HepG2 (cell line): Measurements from ENCODE around the gene DSC3. TPM values are rescaled to one million over a fixed set of nuclear protein-coding genes. Genes with fewer than 3 reads are reported as not detected.

ENCODE experiments used
- ATAC-seq: fragments of 200-7000 bp; cut with Tn5 transposase; 3 replicates; pipeline ENCODE4 v1.9.1; 2020; ENCODE audit warnings: mild to moderate bottlenecking, moderate library complexity
- BruUV-seq: library from RNA; stranded (reverse); fragments of 400-500 nt; replicated peaks from 2 replicates; lab custom pipeline; 2021; lab: Mats Ljungman, UMichigan
- CTCF ChIA-PET: fragments of 300-600 bp; formaldehyde crosslinking; extraction: SDS; loops from one replicate; lab custom pipeline; 2021; ENCODE audit warnings: low total read pairs, inconsistent platforms, low intra/inter-chr PET ratio; lab: Yijun Ruan, JAX
- POLR2A ChIA-PET: fragments of 350-600 bp; sonication (Branson Sonifier 250); formaldehyde crosslinking; loops from one replicate; lab custom pipeline; 2020; ENCODE audit warnings: antibody characterized with exemption, inconsistent platforms; lab: Yijun Ruan, JAX
- DNase-seq: peaks from one replicate; pipeline ENCODE4 v3.0.0-alpha.2; 2015; ENCODE audit warnings: low spot score
- FAIRE-seq: peaks from 3 replicates; lab custom pipeline; 2011; peaks lifted over from hg19 to GRCh38; lab: Jason Lieb, UNC
- H2AFZ ChIP-seq: one replicate; pipeline ENCODE4 v1.6.1; 2011; ENCODE audit warnings: low read length, inconsistent platforms
- H3K27ac ChIP-seq: fragments of 300-600 bp; 3 replicates; pipeline ENCODE4 v1.8.0; 2011; ENCODE audit warnings: mixed run types, mild to moderate bottlenecking, mixed read lengths, low read length, inconsistent platforms; ENCODE audit not compliant: insufficient read depth; ENCODE audit errors: extremely low read length
- H3K27me3 ChIP-seq, 2 experiments: fragments of 200-600 bp in 1 of 2; 2 replicates in 1 of 2; 3 replicates in 1 of 2; pipeline versions ENCODE4 v1.6.0 to v1.8.0; 2011; ENCODE audit warnings: low read length in 2 of 2, mild to moderate bottlenecking in 2 of 2, moderate library complexity in 2 of 2, inconsistent platforms in 1 of 2; ENCODE audit not compliant: insufficient read depth in 2 of 2, control insufficient read depth in 1 of 2
- H3K36me3 ChIP-seq, 2 experiments: fragments of 200-600 bp in 1 of 2; replicated peaks in 1 of 2; 2 replicates in 1 of 2; 3 replicates in 1 of 2; pipeline versions ENCODE4 v1.5.1 to v1.8.0; 2011; ENCODE audit warnings: low read length in 2 of 2, inconsistent platforms in 1 of 2; ENCODE audit not compliant: insufficient read depth in 2 of 2, control insufficient read depth in 1 of 2
- H3K4me1 ChIP-seq: 2 replicates; pipeline ENCODE4 v1.5.1; 2012; ENCODE audit warnings: low read length, inconsistent platforms; ENCODE audit not compliant: insufficient read depth
- H3K4me2 ChIP-seq: 2 replicates; pipeline ENCODE4 v1.6.0; 2011; ENCODE audit warnings: low read depth, low read length, inconsistent platforms
- H3K4me3 ChIP-seq, 3 experiments: fragments of 200-600 bp in 1 of 3; sonication (generic), shearing (Covaris generic) in 1 of 3; replicated peaks in 1 of 3; 2 replicates each; pipeline ENCODE4 v1.5.1; 2011 to 2016; ENCODE audit warnings: low read length in 3 of 3, inconsistent platforms in 2 of 3, low read depth in 2 of 3, mild to moderate bottlenecking in 2 of 3, control low read depth in 1 of 3, mixed read lengths in 1 of 3; ENCODE audit not compliant: insufficient read depth in 1 of 3
- H3K79me2 ChIP-seq: one replicate; pipeline ENCODE4 v1.6.1; 2011; ENCODE audit warnings: low read length, inconsistent platforms; ENCODE audit not compliant: insufficient read depth
- H3K9ac ChIP-seq: 2 replicates; pipeline ENCODE4 v1.6.0; 2011; ENCODE audit warnings: mild to moderate bottlenecking, low read depth, low read length, inconsistent platforms; ENCODE audit not compliant: insufficient read depth
- H3K9me3 ChIP-seq: 2 replicates; pipeline ENCODE4 v1.5.1; 2012; ENCODE audit warnings: mild to moderate bottlenecking, low read length
- H4K20me1 ChIP-seq: 2 replicates; pipeline ENCODE4 v1.6.0; 2011; ENCODE audit warnings: inconsistent platforms, mild to moderate bottlenecking, low read length, moderate library complexity; ENCODE audit not compliant: insufficient read depth
- BCL6 ChIP-seq: IDR thresholded peaks from 2 replicates; pipeline ENCODE4 v1.6.1; 2016; ENCODE audit warnings: missing genetic modification reagents, missing compliant biosample characterization
- HNF4A ChIP-seq: sonication (generic); formaldehyde crosslinking; IDR thresholded peaks from 2 replicates; pipeline ENCODE4 v1.4.0; 2020; ENCODE audit warnings: missing genetic modification reagents
- ISX ChIP-seq: sonication (generic); formaldehyde crosslinking; conservative IDR thresholded peaks from 2 replicates; pipeline ENCODE4 v1.5.0; 2020; ENCODE audit warnings: missing genetic modification reagents
- TAF15 ChIP-seq: fragments of 200-400 bp; formaldehyde crosslinking; IDR thresholded peaks from one replicate; pipeline ENCODE4 v1.6.1; 2018; ENCODE audit warnings: mild to moderate bottlenecking, low read depth, low read length; ENCODE audit not compliant: poor library complexity, severe bottlenecking
- XRCC5 ChIP-seq: fragments of 200-400 bp; formaldehyde crosslinking; optimal IDR thresholded peaks from 2 replicates; pipeline ENCODE3; 2017; ENCODE audit warnings: mild to moderate bottlenecking, low read length
- ZNF34 ChIP-seq: sonication (generic); formaldehyde crosslinking; IDR thresholded peaks from 2 replicates; pipeline ENCODE4 v1.4.0; 2020; ENCODE audit warnings: mild to moderate bottlenecking, missing genetic modification reagents, borderline replicate concordance
- ZNF350 ChIP-seq: sonication (generic); formaldehyde crosslinking; IDR thresholded peaks from 2 replicates; pipeline ENCODE4 v1.4.0; 2020; ENCODE audit warnings: mild to moderate bottlenecking, low read depth, missing genetic modification reagents, borderline replicate concordance
- WGBS: methylation state at CpG from one replicate; pipeline ENCODE4 v1.1.6; 2017; ENCODE audit warnings: low lambda C conversion rate; 5-methylcytosine and 5-hydroxymethylcytosine counted together
- in situ Hi-C: cut with HindIII; loops from 2 replicates; pipeline ENCODE4 v1.10.0; 2017; ENCODE audit warnings: low pct_unique_long_range_greater_than_20kb; ENCODE audit not compliant: extremely low pct_ligation_motif_present
- intact Hi-C: fragments of 100-400 bp; cut with micrococcal nuclease; formaldehyde crosslinking; loops from one replicate; pipeline ENCODE4 v1.10.0; 2022; ENCODE audit not compliant: unreplicated experiment
- polyA plus RNA-seq, 8 experiments: library from polyadenylated mRNA; depleted of rRNA in 3 of 8; stranded (reverse) in 7 of 8; unstranded in 1 of 8; fragments of >200 nt; fragmentation: Illumina TruSeq in 4 of 8; extraction: Trizol in 4 of 8; gene quantifications; 2 replicates each; pipeline versions ENCODE4 v1.2.1 to v1.2.3, GENCODE V29; 2011 to 2016; ENCODE audit warnings: low read depth in 4 of 8, missing spikeins in 1 of 8, mixed read lengths in 1 of 8; ENCODE audit not compliant: insufficient read depth in 1 of 8
- total RNA-seq, 5 experiments: library from RNA; depleted of rRNA; stranded (reverse); fragments of >200 nt; fragmentation: Illumina TruSeq; extraction: Trizol; gene quantifications; 2 replicates each; pipeline ENCODE4 v1.2.3, GENCODE V29; 2016; ENCODE audit warnings: low read depth in 1 of 5
- TF ChIP-seq, protein P1 (sequence below): sonication (generic); formaldehyde crosslinking; IDR thresholded peaks from 2 replicates; pipeline ENCODE4 v1.5.1; 2020; ENCODE audit warnings: missing genetic modification reagents, mild to moderate bottlenecking, borderline replicate concordance
- TF ChIP-seq, protein P2 (sequence below), 2 experiments: sonication (generic) in 1 of 2; formaldehyde crosslinking in 1 of 2; IDR thresholded peaks; 2 replicates each; pipeline versions ENCODE4 v1.4.0 to v1.6.1; 2018 to 2020; ENCODE audit warnings: missing genetic modification reagents in 2 of 2, borderline replicate concordance in 1 of 2, low read depth in 1 of 2, mild to moderate bottlenecking in 1 of 2, missing biosample characterization in 1 of 2
- TF ChIP-seq, protein P3 (sequence below): sonication (generic); formaldehyde crosslinking; IDR thresholded peaks from 2 replicates; pipeline ENCODE4 v1.8.0; 2022; ENCODE audit warnings: missing genetic modification reagents, mild to moderate bottlenecking, borderline replicate concordance

DSC3 gene
- total and polyA plus RNA-seq, 2 of the 13 experiments (the other 11 are each of a cell fraction or from before 2014, with no cell fraction given) = 0.05 to 0.38 TPM

DNA sequence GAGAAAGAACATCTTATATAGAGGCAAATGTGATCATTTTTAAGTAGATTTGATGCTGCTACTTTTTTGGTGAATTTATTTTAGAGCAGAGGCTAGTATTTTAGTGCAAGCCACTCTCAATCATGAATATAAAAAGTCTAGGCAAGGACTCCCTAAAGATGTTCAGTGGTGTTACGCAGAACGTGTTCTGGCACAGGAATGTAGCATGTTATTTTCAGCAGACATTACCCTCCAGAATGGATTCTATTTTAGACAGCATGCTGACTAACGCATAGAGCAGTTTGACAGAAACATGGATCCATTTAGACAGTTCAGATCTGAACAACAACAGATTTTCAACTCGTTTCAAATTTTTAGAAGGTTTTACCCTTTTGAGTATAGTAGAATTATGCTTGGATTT lies 54.1 kb downstream of the DSC3 start (continued):
- TF ChIP-seq, protein P1, sequence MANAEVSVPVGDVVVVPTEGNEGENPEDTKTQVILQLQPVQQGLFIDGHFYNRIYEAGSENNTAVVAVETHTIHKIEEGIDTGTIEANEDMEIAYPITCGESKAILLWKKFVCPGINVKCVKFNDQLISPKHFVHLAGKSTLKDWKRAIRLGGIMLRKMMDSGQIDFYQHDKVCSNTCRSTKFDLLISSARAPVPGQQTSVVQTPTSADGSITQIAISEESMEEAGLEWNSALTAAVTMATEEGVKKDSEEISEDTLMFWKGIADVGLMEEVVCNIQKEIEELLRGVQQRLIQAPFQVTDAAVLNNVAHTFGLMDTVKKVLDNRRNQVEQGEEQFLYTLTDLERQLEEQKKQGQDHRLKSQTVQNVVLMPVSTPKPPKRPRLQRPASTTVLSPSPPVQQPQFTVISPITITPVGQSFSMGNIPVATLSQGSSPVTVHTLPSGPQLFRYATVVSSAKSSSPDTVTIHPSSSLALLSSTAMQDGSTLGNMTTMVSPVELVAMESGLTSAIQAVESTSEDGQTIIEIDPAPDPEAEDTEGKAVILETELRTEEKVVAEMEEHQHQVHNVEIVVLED (CRISPR knock-in tag) = no peak
- TF ChIP-seq XRCC5 = no peak
- TF ChIP-seq TAF15 = no peak
- TF ChIP-seq, protein P2, sequence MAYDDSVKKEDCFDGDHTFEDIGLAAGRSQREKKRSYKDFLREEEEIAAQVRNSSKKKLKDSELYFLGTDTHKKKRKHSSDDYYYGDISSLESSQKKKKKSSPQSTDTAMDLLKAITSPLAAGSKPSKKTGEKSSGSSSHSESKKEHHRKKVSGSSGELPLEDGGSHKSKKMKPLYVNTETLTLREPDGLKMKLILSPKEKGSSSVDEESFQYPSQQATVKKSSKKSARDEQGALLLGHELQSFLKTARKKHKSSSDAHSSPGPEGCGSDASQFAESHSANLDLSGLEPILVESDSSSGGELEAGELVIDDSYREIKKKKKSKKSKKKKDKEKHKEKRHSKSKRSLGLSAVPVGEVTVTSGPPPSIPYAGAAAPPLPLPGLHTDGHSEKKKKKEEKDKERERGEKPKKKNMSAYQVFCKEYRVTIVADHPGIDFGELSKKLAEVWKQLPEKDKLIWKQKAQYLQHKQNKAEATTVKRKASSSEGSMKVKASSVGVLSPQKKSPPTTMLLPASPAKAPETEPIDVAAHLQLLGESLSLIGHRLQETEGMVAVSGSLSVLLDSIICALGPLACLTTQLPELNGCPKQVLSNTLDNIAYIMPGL (CRISPR knock-in tag; IDR thresholded peaks at IDR 0.05; ENCODE audit: borderline replicate concordance in 1 of 2, low read depth in 1 of 2) = no peak
- no peak for TF ChIP-seq ZNF34 (CRISPR knock-in tag)

DNA sequence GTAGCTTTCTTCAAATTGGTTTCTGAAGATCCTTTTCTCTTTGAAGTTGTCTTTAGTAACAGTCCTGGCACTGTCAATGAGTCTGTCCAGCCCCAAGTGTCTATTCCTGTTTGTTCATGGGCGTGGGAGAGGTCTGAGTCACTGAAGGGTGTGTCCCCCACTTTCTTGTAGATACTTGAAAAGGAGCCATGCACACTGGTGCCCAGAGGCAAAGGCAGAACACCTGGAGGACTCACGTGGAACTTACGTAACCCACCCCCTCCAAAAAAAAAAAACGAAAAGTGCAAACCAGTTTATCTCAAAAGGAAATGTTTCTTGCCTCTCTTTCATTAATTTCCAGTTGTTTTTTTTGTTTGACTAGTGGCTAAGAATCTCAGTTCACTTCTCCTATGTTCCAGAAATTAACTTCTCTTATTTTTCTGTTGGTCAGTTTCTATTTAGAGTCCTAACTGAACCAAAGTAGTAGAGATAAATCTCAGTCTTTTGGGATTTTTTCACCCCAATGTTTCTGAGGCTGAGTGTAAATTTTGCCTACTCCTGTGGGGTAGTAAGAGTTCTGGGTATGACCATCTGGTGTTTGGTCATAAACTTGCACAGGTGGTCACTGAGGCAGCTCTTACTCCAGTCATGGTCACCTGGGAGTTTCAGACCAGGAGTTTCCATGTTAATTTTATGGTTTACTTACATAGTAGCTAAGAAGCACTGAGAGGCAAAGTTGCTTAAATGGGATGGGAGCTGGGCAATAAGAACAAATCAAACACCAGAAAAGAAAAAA lies 54.9 kb downstream of the DSC3 start:
- Histone ChIP-seq H3K9me3 (no peaks in the 10 kb centered on the region), H3K27ac (no peak overlapping the region), H3K4me2 (no peak overlapping the region), H4K20me1 (no peaks in the 10 kb centered on the region), H3K4me3 (no peak overlapping the region), H3K4me1 (no peaks in the 10 kb centered on the region), H3K79me2 (no peaks in the 10 kb centered on the region), H3K9ac (no peak overlapping the region), H3K27me3 (no peaks in the 10 kb centered on the region), H2AFZ (no peak overlapping the region), H3K36me3 (no peaks in the 10 kb centered on the region)
- no peak for ATAC-seq
- no peak for FAIRE-seq
- in situ Hi-C loops (no loop called here), intact Hi-C loops (no loop called here)
- no peak for DNase-seq
- POLR2A ChIA-PET = no interaction called here
- WGBS = 18% methylated on average over 4 of the region's 4 CpGs
- no TSS peak for BruUV-seq
- CTCF ChIA-PET = no interaction called here
- no peak for TF ChIP-seq BCL6 (CRISPR knock-in tag)
- TF ChIP-seq ISX (CRISPR knock-in tag) = no peak
- TF ChIP-seq HNF4A = no peak
- TF ChIP-seq, protein P3, sequence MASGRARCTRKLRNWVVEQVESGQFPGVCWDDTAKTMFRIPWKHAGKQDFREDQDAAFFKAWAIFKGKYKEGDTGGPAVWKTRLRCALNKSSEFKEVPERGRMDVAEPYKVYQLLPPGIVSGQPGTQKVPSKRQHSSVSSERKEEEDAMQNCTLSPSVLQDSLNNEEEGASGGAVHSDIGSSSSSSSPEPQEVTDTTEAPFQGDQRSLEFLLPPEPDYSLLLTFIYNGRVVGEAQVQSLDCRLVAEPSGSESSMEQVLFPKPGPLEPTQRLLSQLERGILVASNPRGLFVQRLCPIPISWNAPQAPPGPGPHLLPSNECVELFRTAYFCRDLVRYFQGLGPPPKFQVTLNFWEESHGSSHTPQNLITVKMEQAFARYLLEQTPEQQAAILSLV (CRISPR knock-in tag) = no peak
- TF ChIP-seq ZNF350 = no peak
